Naive thymus-derived CD4-positive, alpha-beta T cell (primary cell): ENCODE data around the gene PLPP4. TPM values are rescaled to one million over a fixed set of nuclear protein-coding genes. Genes with fewer than 3 reads are reported as not detected.

ENCODE experiments used
- ATAC-seq: fragments of 150-1000 bp; cut with Tn5 transposase; 2 replicates; pipeline ENCODE4 v1.10.0; 2021; ENCODE audit warnings: mild to moderate bottlenecking, moderate library complexity
- CTCF ChIA-PET: fragments of 350-600 bp; sonication (Branson Sonifier 250); formaldehyde crosslinking; loops from one replicate; lab custom pipeline; 2021; ENCODE audit warnings: antibody characterized with exemption; lab: Charles Lee
- POLR2A ChIA-PET: fragments of 350-600 bp; sonication (Branson Sonifier 250); formaldehyde crosslinking; loops from one replicate; lab custom pipeline; 2021; ENCODE audit warnings: antibody characterized with exemption, inconsistent platforms; lab: Charles Lee
- DNase-seq, 9 donors: peaks; one replicate each; pipeline versions ENCODE4 v3.0.0 to v3.0.0-alpha.2; 2020 to 2022; ENCODE audit warnings: mixed read lengths in 1 of 9
- H3K27ac ChIP-seq: one replicate; pipeline ENCODE4 v1.7.0; 2013; ENCODE audit warnings: mild to moderate bottlenecking, low read depth, low read length, moderate library complexity
- H3K27me3 ChIP-seq, 2 donors: one replicate each; pipeline ENCODE4 v1.7.0; 2013; ENCODE audit warnings: low read length in 2 of 2, mild to moderate bottlenecking in 2 of 2, moderate library complexity in 2 of 2; ENCODE audit not compliant: control insufficient read depth in 2 of 2, insufficient read depth in 2 of 2
- H3K36me3 ChIP-seq, 3 experiments: 1 replicate in 2 of 3; 2 replicates in 1 of 3; pipeline ENCODE4 v1.7.0; 2013; ENCODE audit warnings: low read length in 3 of 3, mild to moderate bottlenecking in 3 of 3, moderate library complexity in 1 of 3; ENCODE audit not compliant: insufficient read depth in 3 of 3, control insufficient read depth in 2 of 3
- H3K4me1 ChIP-seq, 2 donors: one replicate each; pipeline ENCODE4 v1.7.0; 2013; ENCODE audit warnings: low read length in 2 of 2, mild to moderate bottlenecking in 2 of 2, moderate library complexity in 1 of 2; ENCODE audit not compliant: control insufficient read depth in 2 of 2, insufficient read depth in 2 of 2
- H3K4me3 ChIP-seq: 2 replicates; pipeline ENCODE4 v1.7.0; 2013; ENCODE audit warnings: mild to moderate bottlenecking, low read length
- H3K9me3 ChIP-seq, 3 experiments: 1 replicate in 2 of 3; 2 replicates in 1 of 3; pipeline ENCODE4 v1.7.0; 2013; ENCODE audit warnings: low read length in 3 of 3; ENCODE audit not compliant: control insufficient read depth in 2 of 3
- H3K27ac Mint-ChIP-seq, 9 donors: one replicate each; pipeline ENCODE4 v1.8.0; 2020 to 2022; ENCODE audit warnings: mixed read lengths in 9 of 9, mild to moderate bottlenecking in 8 of 9, moderate library complexity in 5 of 9, inconsistent platforms in 2 of 9
- H3K27me3 Mint-ChIP-seq, 5 donors: one replicate each; pipeline ENCODE4 v1.8.0; 2021 to 2022; ENCODE audit warnings: mixed read lengths in 5 of 5, mild to moderate bottlenecking in 1 of 5
- H3K36me3 Mint-ChIP-seq, 5 donors: one replicate each; pipeline ENCODE4 v1.8.0; 2020 to 2022; ENCODE audit warnings: mixed read lengths in 5 of 5, mild to moderate bottlenecking in 3 of 5, inconsistent platforms in 1 of 5
- H3K4me1 Mint-ChIP-seq, 7 donors: one replicate each; pipeline ENCODE4 v1.8.0; 2020 to 2022; ENCODE audit warnings: mixed read lengths in 7 of 7, mild to moderate bottlenecking in 3 of 7, inconsistent platforms in 1 of 7
- H3K4me3 Mint-ChIP-seq, 10 donors: one replicate each; pipeline ENCODE4 v1.8.0; 2020 to 2022; ENCODE audit warnings: mild to moderate bottlenecking in 10 of 10, mixed read lengths in 10 of 10, moderate library complexity in 6 of 10, inconsistent platforms in 2 of 10
- H3K9me3 Mint-ChIP-seq, 11 donors: one replicate each; pipeline ENCODE4 v1.8.0; 2020 to 2022; ENCODE audit warnings: mixed read lengths in 11 of 11, mild to moderate bottlenecking in 4 of 11, inconsistent platforms in 1 of 11, moderate library complexity in 1 of 11
- intact Hi-C, 2 donors: fragments of 100-400 bp; cut with micrococcal nuclease; formaldehyde crosslinking; loops; one replicate each; pipeline ENCODE4 v1.15.1; 2023
- polyA plus RNA-seq, 2 donors: library from polyadenylated mRNA; unstranded; fragments of 300-500 nt; fragmentation: Illumina TruSeq; gene quantifications; one replicate each; pipeline ENCODE4 v1.2.3, GENCODE V29; 2021
- total RNA-seq, 6 experiments: library from RNA in 5 of 6; stranded (reverse) in 5 of 6; gene quantifications; 1 replicate in 5 of 6; 2 replicates in 1 of 6; pipeline ENCODE4 v1.2.3 and lab custom pipeline; 2021 to 2026

Gene PLPP4
- total and polyA plus RNA-seq, 7 experiments from 2014 or later: not detected

DNA sequence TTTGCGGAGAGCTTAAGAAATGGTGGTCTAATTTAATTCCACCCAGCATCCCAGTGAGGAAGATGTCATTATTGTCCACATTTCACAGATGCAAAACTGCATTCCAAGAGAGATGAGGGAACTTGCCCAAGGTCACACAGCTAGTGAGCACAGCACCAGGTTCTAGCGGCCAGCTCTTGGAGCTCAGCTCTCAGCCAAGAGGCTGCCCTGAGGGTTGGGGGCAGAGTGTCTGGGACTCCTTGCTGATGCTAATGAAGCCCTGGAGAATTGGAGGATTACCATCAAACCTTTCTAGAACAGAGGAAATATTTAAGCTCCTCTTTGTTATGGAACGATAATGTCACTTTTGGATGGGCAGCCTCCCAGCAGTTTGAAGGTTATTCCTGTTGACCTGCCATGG, 48.0 kb downstream of the PLPP4 start:
- Mint-ChIP-seq H3K27me3 (peaks cover 0 to 10% (median 5%) of the 10 kb centered on the region in 5 donors), H3K9me3 (peaks cover 0 to 14% (median 2%) of the 10 kb centered on the region in 11 donors), H3K27ac (no peak overlapping the region), H3K4me1 (no peaks in the 10 kb centered on the region), H3K36me3 (no peaks in the 10 kb centered on the region), H3K4me3 (no peak overlapping the region)
- Histone ChIP-seq H3K27me3 (no peaks in the 10 kb centered on the region), H3K36me3 (no peaks in the 10 kb centered on the region), H3K9me3 (no peaks in the 10 kb centered on the region), H3K4me1 (no peaks in the 10 kb centered on the region), H3K4me3 (no peak overlapping the region), H3K27ac (no peak overlapping the region)
- intact Hi-C loops: no loop called here
- POLR2A ChIA-PET: no interaction called here
- DNase-seq (no peak), ATAC-seq (no peak)
- CTCF ChIA-PET: no interaction called here

DNA sequence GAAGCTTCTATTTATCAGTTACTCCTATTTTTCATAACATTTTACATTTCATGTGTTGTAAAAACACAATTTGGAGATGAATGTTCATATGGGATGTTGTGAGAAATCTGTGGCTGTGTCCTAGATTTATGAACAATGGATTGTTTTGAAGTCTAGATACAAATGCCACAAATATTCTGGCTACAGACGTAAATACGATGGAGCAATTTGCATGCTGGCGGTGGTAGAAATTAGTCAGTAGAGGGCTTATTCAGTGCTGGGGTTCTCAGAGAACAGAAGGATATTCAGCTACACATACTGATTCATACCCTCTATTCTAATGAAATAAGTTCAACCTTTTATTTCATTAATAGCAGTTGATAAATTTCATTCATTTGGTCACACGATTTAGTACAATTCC, 48.8 kb downstream of the PLPP4 start:
- Histone ChIP-seq H3K27me3 (no peaks in the 10 kb centered on the region), H3K4me3 (no peak overlapping the region), H3K4me1 (no peaks in the 10 kb centered on the region), H3K27ac (no peak overlapping the region), H3K9me3 (no peaks in the 10 kb centered on the region), H3K36me3 (no peaks in the 10 kb centered on the region)
- H3K4me3 Mint-ChIP-seq: no peak overlapping the region
- no peak overlapping the region for H3K27ac Mint-ChIP-seq
- ChIA-PET CTCF (no interaction called here), POLR2A (no interaction called here)
- intact Hi-C loops: no loop called here
- no peaks in the 10 kb centered on the region for H3K36me3 Mint-ChIP-seq
- H3K9me3 Mint-ChIP-seq: peaks cover 0 to 14% (median 2%) of the 10 kb centered on the region in 11 donors
- no peaks in the 10 kb centered on the region for H3K4me1 Mint-ChIP-seq
- DNase-seq (no peak), ATAC-seq (no peak)
- peaks cover 0 to 12% (median 9%) of the 10 kb centered on the region in 5 donors for H3K27me3 Mint-ChIP-seq

DNA sequence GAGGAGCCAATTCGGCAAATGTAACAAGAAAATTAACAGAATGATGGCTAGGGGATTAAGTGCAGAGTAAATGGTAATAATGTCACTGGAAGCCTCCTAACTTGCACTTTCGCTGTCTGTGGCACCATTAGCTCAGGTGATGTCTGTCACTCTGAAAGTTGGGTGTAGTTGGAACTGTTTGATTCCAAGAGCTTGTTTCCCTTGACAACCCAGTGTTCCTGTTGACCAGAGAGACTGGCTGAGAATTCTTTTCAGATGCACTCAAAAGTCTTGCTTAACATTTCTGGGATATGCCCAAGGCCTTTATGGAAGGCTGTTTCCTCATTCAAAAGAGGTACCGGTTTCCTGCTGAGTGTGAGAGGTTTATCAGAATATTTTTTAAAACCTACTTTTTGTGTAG, 49.6 kb downstream of the PLPP4 start:
- intact Hi-C loops: no loop called here
- Mint-ChIP-seq H3K9me3 (peaks cover 0 to 14% (median 2%) of the 10 kb centered on the region in 11 donors), H3K27me3 (peaks cover 0 to 12% (median 9%) of the 10 kb centered on the region in 5 donors), H3K27ac (no peak overlapping the region), H3K4me3 (no peak overlapping the region), H3K4me1 (no peaks in the 10 kb centered on the region), H3K36me3 (no peaks in the 10 kb centered on the region)
- Histone ChIP-seq H3K9me3 (no peaks in the 10 kb centered on the region), H3K27me3 (no peaks in the 10 kb centered on the region), H3K4me1 (no peaks in the 10 kb centered on the region), H3K27ac (no peak overlapping the region), H3K4me3 (no peak overlapping the region), H3K36me3 (no peaks in the 10 kb centered on the region)
- CTCF ChIA-PET: no interaction called here
- DNase-seq (no peak), ATAC-seq (no peak)
- POLR2A ChIA-PET: no interaction called here

DNA sequence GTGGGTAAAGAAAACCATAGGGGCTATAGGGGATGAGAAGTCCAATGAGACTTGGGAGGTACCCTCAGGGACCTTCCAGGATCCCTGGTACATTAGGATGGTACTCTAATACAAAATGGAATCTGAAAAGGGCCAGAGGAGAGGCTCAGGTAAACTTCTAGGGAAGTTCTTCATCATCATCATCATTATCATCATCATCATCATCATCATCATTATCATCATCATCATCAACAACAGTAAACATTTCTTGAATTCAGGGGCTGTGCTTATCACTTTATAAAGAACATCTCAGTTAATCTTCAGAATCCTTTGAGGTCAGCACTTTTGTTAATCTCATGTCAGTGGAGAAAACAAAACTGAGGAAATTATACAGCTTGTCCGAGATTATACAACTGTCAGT, 50.1 kb downstream of the PLPP4 start:
- H3K4me3 Mint-ChIP-seq: no peak overlapping the region
- Histone ChIP-seq H3K9me3 (no peaks in the 10 kb centered on the region), H3K36me3 (no peaks in the 10 kb centered on the region), H3K27me3 (no peaks in the 10 kb centered on the region), H3K4me1 (no peaks in the 10 kb centered on the region), H3K27ac (no peak overlapping the region), H3K4me3 (no peak overlapping the region)
- H3K36me3 Mint-ChIP-seq: no peaks in the 10 kb centered on the region
- POLR2A ChIA-PET: no interaction called here
- peaks cover 0 to 14% (median 2%) of the 10 kb centered on the region in 11 donors for H3K9me3 Mint-ChIP-seq
- H3K27ac Mint-ChIP-seq: no peak overlapping the region
- CTCF ChIA-PET: no interaction called here
- no peak for DNase-seq
- H3K27me3 Mint-ChIP-seq: peaks cover 0 to 12% (median 9%) of the 10 kb centered on the region in 5 donors
- no peaks in the 10 kb centered on the region for H3K4me1 Mint-ChIP-seq
- ATAC-seq: no peak
- intact Hi-C loops: no loop called here

- no peak overlapping the region for H3K27ac Mint-ChIP-seq
- H3K9me3 ChIP-seq: no peaks in the 10 kb centered on the region
- H3K27me3 ChIP-seq: no peaks in the 10 kb centered on the region
- ATAC-seq: no peak
- ChIA-PET POLR2A (no interaction called here), CTCF (no interaction called here)
- H3K27me3 Mint-ChIP-seq: peaks cover 0 to 12% (median 9%) of the 10 kb centered on the region in 5 donors
- H3K36me3 Mint-ChIP-seq: no peaks in the 10 kb centered on the region
- no peak overlapping the region for H3K27ac ChIP-seq
- no peak for DNase-seq
- no peak overlapping the region for H3K4me3 ChIP-seq
- no peaks in the 10 kb centered on the region for H3K4me1 Mint-ChIP-seq
- no peaks in the 10 kb centered on the region for H3K4me1 ChIP-seq
- H3K4me3 Mint-ChIP-seq: no peak overlapping the region
- peaks cover 0 to 14% (median 2%) of the 10 kb centered on the region in 11 donors for H3K9me3 Mint-ChIP-seq
- no peaks in the 10 kb centered on the region for H3K36me3 ChIP-seq
- intact Hi-C loops: no loop called here
These were observed 50.6 kb downstream of the PLPP4 start for GRCh38 chr10:120507651-120508050.

DNA sequence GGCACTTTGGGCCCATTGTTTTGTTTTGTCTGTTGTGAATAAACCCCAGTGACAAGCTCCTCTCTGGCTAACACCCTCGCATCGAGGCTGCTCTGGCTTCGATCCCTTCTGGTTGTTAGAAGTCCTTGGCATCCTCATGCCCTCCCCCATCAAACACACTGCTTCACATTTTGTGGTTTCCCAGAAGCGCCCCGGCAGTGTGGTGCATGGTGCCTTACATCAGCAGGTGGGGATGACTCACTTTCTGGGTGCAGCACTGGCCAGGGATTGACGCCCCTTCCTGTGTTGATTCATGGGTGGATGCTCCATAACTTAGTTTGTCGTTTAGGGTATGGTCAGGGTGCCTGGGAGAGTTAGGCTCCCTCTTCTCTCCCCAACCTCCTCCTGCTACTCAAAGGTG, 51.4 kb downstream of the PLPP4 start:
- no peaks in the 10 kb centered on the region for H3K4me1 Mint-ChIP-seq
- Histone ChIP-seq H3K27me3 (no peaks in the 10 kb centered on the region), H3K9me3 (no peaks in the 10 kb centered on the region), H3K4me1 (no peaks in the 10 kb centered on the region), H3K4me3 (no peak overlapping the region), H3K27ac (no peak overlapping the region), H3K36me3 (no peaks in the 10 kb centered on the region)
- intact Hi-C loops: no loop called here
- DNase-seq (no peak), ATAC-seq (no peak)
- H3K27ac Mint-ChIP-seq: no peak overlapping the region
- H3K4me3 Mint-ChIP-seq: no peak overlapping the region
- H3K9me3 Mint-ChIP-seq: peaks cover 0 to 13% (median 3%) of the 10 kb centered on the region in 11 donors
- ChIA-PET CTCF (no interaction called here), POLR2A (no interaction called here)
- H3K36me3 Mint-ChIP-seq: no peaks in the 10 kb centered on the region
- H3K27me3 Mint-ChIP-seq: peaks cover 0 to 9% (median 6%) of the 10 kb centered on the region in 5 donors

GRCh38 chr10:120508966-120509365, 51.9 kb downstream of the PLPP4 start:
- H3K9me3 ChIP-seq: no peaks in the 10 kb centered on the region
- ATAC-seq (no peak), DNase-seq (no peak)
- no peak overlapping the region for H3K4me3 ChIP-seq
- CTCF ChIA-PET: no interaction called here
- no peaks in the 10 kb centered on the region for H3K36me3 ChIP-seq
- Mint-ChIP-seq H3K27me3 (peaks cover 0 to 9% (median under 1%) of the 10 kb centered on the region in 5 donors), H3K4me1 (no peaks in the 10 kb centered on the region), H3K27ac (no peak overlapping the region), H3K4me3 (no peak overlapping the region), H3K9me3 (peaks cover 0 to 13% (median 4%) of the 10 kb centered on the region in 11 donors), H3K36me3 (no peaks in the 10 kb centered on the region)
- no peaks in the 10 kb centered on the region for H3K4me1 ChIP-seq
- POLR2A ChIA-PET: no interaction called here
- H3K27me3 ChIP-seq: no peaks in the 10 kb centered on the region
- intact Hi-C loops: no loop called here
- no peak overlapping the region for H3K27ac ChIP-seq
